GM12875 (cell line): ENCODE measurements around the gene SLC16A11.
"Not testable (repeated sequence)": the region's sequence is repeated elsewhere in the genome, so short reads cannot be mapped to it uniquely, and the experiment has no call there.

Experiments used
- H3K4me3 ChIP-seq: one replicate; pipeline ENCODE4 v1.5.1; 2011; ENCODE audit warnings: low read depth, low read length, control low read depth
- CTCF ChIP-seq: IDR thresholded peaks from 2 replicates; pipeline ENCODE4 v1.5.1; 2011; ENCODE audit warnings: low read depth, mild to moderate bottlenecking, control low read depth, inconsistent platforms, low read length, moderate library complexity, borderline replicate concordance; ENCODE audit not compliant: insufficient read depth

Gene SLC16A11

GRCh38 chr17:6994666-6995256 is 49.1 kb downstream of the SLC16A11 start:
- TF ChIP-seq CTCF: no peak
- H3K4me3 ChIP-seq: no peak overlapping the region

- TF ChIP-seq CTCF: no peak
- no peak overlapping the region for H3K4me3 ChIP-seq
Measured at GRCh38 chr17:6994118-6994598, 49.7 kb downstream of the SLC16A11 start.

- not testable (repeated sequence) for H3K4me3 ChIP-seq
Measured at GRCh38 chr17:6993613-6994056, 50.3 kb downstream of the SLC16A11 start.
